Measurements from ENCODE around the gene OR10A3.

Gene OR10A3

DNA sequence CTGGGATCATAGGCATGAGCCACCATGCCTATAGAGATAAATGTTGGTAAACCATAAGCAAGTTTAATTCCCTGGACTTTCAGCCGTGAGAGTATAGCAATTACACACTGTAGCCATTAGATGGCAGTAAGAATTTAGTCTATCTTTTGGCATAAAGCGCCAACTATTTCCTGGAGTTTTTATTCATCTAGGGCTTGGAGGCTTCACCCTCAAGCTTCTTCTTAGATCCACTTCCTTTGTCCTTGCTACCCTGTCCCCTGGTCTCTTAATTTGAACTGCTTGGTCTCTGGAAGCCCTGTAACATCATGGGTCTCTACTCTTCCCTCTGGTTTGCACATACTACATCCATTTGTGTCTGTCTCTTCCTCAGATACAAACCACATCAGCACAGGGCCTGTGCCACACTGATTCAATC, 48.7 kb downstream of the OR10A3 start:
- peak; percentile 53 to 63 for DNase-seq (ENCODE audit: low read depth in 2 of 2)

DNA sequence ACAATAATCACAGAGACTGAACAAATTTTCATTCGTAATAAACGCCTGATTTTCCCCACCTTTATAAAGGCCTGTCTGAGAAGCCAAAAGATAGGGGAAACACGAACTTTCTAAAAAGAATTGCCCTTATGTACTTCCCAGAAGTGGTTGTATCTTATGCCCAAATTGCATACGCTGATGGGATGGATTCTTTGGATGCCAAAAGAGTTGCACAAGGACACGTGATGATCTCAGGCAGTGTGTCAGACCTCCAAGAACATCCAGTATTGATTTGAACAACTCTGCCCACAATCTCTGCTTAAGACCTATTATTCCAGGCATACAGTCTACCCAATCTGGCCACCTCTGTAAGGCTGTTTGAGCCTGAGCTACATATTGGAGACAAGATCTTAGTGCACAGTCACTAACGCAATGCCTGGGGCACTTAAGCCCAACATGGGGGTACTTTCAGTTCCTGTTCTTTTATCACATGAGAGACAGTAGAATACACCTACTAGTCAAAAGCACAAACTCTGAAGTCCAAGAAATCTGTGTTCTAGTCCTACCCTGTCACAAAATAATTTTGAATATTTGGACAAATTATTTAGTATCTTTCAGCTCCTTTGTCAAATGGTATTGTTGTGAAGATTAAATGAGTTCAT, 49.3 kb downstream of the OR10A3 start:
- peak; percentile 58 to 63 for DNase-seq (ENCODE audit: low read depth in 2 of 2)

DNA sequence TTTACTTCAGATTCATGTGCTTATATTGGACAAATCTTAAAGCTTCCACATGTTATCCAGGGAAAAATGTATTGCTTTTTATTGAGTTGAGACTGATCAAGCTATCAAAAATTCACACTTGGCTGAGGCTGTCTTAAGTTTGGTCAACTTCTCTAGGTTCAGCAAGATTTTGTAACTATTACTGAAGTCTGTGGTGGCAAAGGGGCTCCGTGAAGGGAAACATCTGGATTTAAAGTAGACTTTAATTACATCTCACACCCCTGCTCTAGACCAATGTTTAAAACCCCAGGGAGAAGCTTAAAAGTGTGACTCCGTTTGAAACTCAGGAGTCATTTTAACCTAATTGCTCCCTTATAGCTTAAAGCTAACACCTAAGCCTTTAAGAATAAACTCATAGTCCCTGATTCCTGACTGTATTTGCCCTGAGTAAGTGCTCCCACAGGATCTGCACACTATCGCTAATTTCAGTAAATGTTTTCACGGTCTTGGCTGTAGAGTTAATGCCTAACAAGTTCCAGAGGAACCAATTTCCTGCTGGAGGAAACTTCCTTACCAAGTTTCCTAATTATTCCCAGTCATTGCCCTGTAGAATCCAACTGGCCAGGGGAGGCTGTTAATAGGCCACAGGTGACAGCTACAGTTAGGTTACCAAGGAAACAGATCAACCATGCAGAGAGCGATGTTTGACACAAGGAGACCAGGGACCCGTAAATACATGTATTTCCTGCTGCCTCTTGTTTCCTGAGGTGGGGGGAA, 50.9 kb downstream of the OR10A3 start:
- DNase-seq (ENCODE audit: low read depth in 2 of 2), result no peak

DNA sequence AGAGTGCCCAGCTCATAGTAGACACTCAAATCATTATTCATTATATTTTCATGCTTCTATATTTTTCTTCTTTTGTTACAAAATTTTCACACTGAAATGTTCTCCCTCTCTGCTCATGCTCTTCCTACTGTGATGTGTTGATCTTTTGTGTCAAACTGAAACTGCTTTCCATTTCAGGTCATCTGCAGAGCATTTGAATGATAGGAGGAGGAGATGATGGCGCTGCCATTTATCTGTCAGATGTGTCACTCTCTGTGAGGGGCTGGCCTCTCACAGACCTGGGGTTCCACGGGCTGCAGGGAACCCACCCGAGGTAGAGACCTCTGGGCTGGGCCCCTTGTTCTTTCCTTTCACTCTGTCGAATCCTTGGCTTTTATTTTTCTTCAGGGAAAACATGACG, 51.5 kb downstream of the OR10A3 start:
- no peak for DNase-seq (ENCODE audit: low read depth in 2 of 2)

Data from fibroblast of skin of left quadriceps (primary cell).